GM04504 (cell line): ENCODE data around the gene ZNF211.

ENCODE experiments used
- DNase-seq: peaks from one replicate; pipeline ENCODE4 v3.0.0-alpha.2; 2012; ENCODE audit warnings: low read depth

ZNF211 gene

DNA sequence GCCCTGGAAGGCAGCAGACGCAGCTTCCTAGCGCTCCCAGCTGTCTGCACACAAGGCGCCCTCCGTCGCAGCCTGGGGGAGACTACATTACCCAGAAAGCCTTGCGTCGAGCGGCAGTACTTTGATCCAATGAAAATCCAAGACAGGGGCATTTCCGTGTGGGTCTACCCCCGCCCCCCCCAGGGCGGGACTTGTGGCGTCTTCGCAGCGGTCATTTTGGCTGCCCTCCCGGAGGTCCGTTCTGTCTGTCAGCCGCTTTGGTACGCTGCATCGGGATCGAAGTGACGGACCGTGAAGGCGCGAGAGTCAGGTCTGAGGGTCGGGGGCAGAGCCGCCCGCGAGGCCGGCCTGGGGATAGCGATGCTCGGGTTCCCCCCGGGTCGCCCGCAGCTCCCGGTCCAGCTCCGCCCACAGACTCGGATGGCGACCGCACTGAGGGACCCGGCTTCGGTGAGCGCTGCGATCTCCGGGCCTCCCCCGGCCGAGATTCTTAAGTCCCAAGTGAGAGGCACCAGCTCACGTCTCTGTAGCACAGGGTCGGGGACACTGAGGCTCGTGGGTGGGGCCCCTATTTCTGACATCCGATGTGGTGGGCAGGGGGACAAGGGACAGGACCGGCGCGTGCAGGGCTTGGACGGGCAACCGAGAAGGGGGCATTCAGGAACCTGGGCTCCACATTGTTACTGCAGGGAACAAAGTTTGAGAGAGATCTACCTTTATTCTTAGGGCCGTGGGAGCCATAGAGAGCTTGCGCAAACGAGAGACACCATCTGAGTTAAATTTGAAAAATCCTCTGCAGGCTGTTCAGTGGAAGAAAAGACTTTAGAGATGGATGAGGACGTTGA is at the start of gene ZNF211:
ZNF211 (plus strand) TSS at position 182 of the 845 bp plus-strand sequence; CDS start at position 361, 179 bp downstream.
- peak; percentile 86 for DNase-seq

DNA sequence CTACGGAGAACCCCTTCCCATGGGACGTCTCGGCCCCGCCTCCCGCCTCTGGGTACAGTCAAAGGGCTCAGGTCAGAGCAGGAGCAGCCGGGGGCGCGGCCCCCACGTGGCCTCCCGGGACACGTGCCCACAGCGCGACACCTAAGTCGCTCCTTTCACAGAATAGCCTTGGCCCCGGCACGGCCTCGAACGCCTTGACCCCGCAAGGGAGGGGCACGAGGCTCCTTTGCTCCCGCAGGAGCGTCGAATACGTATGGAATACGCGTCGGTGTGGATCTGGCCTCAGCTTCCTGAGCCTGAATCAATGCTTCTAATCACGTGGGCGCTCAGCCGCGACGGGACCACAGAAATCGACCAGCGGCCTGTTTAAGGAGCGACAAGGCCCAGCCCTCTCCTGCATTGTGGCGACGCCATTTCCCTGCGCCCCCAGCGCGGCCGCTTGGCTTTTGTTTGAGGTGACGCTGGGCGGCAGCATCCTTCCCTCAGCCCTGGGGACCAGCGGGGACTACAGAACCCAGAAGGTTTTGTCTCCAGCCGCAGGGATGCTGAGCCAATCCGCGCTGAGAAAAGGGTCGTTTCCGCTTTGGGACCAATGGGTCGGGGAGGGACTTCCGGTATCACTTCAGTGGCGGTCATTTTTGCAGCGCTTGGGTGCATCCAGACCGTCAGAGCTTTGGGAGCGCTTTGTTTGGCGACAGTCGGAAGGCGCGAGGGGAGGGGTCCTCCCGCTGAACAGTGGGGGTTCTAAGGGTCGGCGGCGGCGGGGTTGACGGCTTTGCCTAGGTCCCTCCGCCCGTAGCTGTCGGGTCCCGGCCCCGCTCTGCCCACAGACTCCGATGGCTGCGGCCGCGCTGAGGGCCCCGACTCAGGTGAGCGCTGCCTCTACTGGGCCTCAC is 49.2 kb upstream of the ZNF211 start, which contains the start of gene ZIK1:
ZIK1 (plus strand) TSS at position 625 of the 896 bp plus-strand sequence; CDS start at position 837, 212 bp downstream.
- peak; percentile 84 for DNase-seq

DNA sequence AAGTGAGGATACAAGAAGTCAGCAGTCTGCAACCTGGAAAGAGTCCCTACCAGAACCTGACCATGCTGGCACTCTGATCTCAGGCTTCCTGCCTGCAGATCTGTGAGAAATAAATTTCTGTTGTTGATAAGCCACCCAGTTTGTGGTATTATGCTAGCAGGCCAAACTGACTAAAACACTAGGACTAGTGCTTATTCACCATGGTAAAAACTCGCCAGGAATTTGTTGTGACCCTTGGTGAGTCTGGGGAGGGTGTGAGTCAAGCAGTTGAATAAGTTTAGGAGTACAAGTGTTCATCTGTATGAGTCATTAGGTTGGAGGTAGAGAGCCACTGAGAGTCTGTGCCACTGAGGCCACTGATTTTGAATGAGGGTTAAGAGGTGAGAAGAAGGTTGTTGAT is 45.4 kb upstream of the ZNF211 start:
- peak; percentile 58 for DNase-seq

DNA sequence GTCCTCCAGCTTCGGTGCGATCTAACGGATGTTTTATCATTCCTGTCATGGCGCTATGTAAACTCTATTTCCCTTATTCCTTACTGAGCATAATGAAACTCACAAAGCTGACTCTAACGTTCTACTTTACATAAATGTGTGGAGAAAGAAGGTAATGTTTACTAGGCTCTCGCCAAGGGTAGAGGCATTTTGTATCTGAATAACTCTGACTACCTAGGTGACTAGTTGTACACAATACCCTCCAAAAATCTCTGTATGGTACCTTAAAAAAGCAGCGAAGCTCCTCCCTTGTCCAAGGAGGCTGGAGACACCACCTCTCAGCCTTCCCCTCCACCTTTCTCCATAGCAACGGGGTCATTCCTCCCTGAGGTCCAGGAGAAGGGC is 33.6 kb upstream of the ZNF211 start:
- DNase-seq, result no peak

DNA sequence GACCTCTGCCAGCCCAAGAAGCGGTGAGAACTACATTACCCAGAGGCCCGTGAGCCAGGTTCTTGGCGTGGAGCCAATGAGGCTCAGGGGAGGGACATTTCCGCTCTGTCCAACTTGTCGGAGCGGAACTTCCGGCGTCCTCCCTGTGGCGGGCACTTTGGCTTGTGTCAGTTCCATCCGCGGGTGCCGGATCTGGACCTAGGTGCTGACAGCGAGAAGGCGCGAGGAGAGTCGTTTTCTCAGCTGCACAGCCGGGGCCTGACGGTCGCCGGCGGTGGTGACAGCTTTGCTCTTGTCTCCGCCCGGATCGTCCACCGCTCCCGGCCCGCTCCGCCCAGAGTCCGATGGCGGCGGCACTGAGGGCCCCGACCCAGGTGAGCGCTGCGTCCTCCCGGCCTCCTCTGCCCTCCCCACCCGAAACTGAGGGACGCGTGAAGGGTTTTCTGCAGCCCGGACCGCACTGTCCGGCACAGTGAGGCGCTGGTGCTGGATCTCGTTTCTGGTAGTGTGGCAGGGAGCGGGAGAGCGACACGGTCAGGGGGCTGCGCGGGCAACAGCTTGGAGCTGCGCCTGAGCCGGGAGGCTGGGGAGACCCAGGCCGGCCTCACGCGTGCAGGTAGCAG is 33.1 kb upstream of the ZNF211 start, which contains the start of gene ZNF530:
ZNF530 (plus strand) TSS at position 125 of the 623 bp plus-strand sequence. CDS start 4,461 bp downstream, outside the sequence.
- peak; percentile 87 for DNase-seq

DNA sequence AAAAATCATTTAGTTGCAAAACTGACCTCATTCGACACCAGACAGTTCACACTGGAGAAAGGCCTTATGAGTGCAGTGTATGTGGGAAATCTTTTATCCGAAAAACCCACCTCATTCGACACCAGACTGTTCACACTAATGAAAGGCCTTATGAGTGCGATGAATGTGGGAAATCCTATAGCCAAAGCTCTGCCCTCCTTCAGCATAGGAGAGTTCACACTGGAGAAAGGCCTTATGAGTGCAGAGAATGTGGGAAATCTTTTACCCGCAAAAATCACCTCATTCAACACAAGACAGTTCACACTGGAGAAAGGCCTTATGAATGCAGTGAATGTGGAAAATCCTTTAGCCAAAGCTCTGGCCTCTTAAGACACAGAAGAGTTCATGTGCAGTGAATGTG is 26.0 kb upstream of the ZNF211 start:
- DNase-seq, result no peak

DNA sequence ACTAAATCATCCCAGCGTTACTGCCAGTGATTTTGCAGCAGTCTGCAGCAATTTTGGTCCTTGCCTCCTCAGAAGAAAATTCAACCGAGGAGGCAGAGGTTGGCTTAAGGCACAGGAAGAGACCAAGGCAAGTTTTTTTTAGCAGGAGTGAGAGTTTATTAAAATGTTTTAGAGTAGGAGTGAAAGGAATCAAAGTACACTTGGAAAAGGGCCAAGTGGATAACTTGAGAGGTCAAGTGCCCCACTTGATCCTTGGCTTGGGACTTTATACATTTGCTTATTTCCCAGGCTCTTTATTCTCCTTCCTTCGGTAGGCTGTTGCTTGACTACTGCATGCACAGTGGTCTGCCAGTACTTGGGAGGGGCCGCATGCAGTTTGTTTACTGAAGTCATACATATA is 21.9 kb upstream of the ZNF211 start:
- DNase-seq, result no peak

DNA sequence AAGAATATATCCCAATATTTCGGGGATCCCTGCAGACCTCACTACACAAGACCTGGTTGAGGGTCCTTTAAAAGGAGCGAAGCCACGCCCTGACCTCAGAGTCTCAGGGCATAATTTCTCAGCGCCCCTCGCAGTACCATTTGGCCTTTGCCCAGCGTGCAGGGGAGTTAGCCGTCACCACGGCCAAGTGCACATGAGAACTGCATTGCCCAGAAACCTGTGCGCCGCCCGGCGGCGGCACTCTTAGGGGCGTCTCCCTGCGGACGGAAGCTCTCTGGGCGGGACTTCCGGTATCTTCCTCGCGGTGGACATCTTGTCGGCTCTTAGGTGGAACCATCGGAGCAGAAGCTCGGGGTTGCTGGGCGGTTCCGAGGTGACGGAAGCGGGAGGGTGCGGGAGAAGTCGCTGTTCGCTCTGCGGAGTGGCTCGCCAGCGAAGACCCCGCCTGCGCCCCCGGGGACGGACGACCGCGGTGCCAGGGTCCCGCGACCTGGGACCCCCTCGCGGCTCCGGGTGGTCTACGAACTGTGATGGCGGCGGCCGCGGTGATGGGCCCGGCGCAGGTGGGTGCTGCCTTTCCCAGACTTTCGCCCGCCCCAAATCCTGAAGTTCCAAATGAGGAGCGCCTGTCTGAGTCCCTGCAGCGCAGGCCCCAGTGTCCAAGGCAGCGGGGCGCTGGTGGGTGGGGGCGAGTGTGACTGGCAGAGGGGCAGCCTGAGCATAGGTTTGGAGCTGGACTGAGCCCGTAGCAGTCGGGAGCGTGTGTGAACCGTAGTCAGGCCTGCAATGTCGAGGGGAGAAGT is 18.8 kb upstream of the ZNF211 start, which contains the start of gene ZNF134:
ZNF134 (plus strand) TSS at position 302 of the 803 bp plus-strand sequence. CDS start 5,227 bp downstream, outside the sequence.
- DNase-seq, result peak; percentile 69

DNA sequence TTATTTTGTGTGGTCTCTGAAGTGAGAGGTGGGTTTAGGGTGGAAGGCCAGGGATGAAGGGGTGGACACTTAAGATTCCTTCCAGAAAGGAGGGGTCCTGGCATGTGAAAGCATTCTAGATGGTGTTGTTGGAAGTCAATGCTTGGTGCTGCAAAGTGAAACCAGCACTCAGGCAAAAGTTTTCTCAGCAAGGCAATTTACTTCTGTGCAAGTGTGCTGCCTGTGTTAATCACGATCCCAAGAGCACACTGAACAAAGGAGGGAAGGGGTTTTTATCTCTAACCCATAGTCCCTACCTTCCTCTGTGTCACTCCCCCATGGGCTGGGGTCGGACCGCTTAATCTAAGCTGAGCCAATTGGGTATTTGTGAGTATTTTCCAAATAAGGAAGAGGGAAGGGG is 17.6 kb upstream of the ZNF211 start:
- no peak for DNase-seq

DNA sequence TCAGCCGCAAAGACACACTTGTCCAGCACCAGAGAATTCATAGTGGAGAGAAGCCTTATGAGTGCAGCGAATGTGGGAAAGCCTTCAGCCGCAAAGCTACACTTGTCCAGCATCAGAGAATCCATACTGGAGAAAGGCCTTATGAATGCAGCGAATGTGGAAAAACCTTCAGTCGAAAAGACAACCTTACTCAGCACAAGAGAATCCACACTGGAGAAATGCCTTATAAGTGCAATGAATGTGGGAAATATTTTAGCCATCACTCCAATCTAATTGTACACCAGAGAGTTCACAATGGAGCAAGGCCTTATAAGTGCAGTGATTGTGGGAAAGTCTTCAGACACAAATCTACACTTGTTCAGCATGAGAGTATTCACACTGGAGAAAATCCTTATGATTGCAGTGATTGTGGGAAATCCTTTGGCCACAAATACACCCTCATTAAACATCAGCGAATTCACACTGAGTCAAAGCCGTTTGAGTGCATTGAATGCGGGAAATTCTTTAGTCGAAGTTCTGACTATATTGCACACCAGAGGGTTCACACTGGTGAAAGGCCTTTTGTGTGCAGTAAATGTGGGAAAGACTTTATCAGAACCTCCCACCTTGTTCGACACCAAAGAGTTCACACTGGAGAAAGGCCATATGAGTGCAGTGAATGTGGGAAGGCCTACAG is 12.2 kb upstream of the ZNF211 start:
- DNase-seq, result no peak

DNA sequence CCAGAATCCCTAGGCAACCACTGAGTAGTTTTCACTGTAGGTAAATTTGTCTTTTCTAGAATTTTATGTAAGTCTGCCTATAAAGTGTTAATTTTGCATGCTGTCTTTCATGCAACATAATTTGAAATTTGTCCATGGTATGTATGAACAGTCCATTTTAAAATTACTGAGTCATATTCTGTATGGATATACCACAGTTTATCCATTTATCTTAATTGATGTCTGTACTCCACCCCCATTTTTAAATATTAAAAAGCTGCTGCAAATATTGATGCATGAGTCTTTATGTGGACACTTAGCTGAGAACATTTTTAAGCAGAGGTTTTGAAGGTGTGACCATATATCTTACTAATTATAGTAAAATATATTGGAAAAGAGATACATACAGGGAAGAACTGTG is 9.9 kb upstream of the ZNF211 start:
- no peak for DNase-seq

DNA sequence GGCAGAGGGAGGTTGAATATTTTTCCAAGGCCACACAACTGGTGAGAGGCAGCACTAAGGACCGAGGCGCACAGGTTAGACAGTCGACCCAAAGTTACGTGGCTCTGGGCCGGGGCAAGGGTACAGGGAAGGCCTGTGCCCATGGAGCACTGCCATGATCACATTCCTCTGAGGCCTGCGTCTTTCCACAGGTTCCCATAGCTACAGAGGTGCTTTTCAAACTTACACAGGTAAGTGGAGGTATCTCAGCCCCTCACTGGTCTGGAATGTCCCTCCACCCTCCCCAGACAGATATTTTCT is 814 bp downstream of the ZNF211 start:
- DNase-seq, result no peak

DNA sequence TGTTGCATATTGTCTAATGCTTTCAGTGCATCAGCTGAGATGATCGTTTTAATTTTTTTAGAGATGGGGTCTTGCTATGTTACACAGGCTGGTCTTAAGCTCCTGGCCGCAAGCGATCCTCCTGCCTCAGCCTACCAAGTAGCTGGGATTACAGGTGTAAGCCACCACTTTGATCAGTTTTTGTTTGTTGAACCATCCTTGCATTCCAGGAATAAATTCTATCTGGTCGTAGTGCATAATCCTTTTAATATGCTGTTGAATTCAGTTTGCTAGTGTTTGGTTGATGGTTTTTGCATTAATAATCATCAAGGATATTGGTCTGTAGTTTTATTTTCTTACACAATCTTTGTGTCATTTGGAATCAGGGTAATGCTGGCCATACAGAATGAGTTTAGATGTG is 4.4 kb downstream of the ZNF211 start:
- DNase-seq, result no peak

DNA sequence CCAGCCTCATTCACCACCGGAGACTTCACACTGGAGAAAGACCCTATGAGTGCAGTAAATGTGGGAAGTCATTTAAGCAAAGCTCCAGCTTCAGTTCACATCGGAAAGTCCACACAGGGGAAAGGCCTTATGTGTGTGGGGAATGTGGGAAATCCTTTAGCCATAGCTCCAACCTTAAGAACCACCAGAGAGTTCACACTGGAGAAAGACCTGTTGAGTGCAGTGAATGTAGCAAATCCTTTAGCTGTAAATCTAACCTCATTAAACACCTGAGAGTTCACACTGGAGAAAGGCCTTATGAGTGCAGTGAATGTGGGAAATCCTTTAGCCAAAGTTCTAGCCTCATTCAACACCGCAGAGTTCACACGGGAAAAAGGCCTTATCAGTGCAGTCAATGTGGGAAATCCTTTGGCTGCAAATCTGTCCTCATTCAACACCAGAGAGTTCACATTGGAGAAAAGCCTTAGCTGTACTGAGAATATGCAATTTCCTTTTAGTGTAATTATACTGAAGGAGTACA is 8.8 kb downstream of the ZNF211 start:
- DNase-seq, result no peak

DNA sequence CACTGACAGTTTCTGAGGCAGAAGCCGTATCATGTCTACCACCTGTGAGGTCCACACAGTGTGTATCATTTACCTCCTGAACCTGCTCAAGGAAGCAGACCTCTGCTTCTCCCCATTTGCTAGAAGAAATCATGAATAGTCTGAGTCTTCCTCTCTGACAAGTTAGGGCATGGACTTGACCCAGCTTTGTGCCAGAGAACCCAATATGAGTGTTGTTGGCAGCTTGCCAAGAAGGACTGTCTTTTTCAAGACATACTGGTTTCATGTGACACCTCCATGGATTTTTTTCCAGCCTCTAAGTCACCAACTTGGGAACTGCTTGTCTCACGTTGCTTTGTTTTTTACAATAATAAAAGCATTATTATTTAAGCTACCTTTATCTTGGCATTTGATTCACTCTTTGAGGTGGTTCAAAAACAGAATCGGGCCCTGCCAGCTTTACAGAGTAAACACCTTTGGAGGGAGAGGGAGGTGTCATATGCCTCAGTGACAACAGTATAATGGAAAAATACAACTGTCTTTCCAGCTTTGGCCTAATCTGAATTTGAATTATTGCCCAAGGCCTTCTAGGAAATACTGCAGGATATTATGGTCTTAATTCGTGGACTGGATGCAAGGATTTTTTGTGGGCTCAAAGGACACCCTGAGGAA is 9.6 kb downstream of the ZNF211 start:
- no peak for DNase-seq

DNA sequence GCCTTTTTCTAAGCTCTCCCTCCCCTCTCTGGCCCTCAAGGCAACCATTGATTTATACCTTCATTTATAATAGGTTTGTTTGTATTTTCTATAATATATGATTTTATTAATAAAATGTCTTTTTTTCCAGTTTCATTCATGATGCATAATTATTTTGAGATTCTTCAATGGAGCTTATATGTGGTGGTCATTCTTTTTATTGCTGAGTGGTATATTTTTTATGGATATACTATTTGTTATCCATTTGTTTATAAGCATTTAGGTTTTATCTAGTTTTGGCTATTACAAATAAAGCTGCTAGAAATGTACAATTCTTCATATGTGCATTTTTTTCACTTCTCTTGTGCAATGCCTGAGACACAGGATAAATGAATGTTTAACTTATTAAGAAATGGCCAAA is 10.8 kb downstream of the ZNF211 start:
- no peak for DNase-seq

DNA sequence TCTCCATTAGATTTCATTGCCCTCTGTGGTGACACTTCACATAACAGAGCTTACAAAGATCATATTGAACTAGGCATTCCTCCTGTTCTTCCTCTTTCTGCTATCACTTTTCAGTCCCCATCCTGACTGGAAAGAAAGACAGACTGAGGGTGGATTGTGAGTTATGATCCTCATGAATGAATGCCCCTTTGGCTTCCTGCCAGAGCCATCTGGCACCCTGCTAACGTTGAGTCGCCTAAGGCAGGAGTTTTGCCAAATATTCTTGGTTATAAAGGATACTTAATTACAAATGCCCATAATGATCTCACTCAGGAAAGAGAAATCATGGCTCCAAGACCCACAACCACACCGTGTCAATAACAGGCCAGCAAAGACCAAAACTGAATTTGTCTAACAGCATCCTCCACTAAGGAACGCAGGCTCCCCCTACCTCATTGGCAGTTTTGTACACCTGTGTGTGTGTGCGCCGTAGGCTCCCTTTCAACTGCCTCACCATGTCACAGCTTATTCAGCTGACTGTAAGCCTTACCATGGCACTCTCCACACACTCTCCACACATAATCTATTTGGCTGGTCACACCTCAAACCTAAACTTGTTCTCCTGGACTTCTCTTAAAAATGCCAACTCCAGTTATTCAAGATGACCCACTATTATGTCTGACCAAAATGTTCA is 15.5 kb downstream of the ZNF211 start:
- no peak for DNase-seq

DNA sequence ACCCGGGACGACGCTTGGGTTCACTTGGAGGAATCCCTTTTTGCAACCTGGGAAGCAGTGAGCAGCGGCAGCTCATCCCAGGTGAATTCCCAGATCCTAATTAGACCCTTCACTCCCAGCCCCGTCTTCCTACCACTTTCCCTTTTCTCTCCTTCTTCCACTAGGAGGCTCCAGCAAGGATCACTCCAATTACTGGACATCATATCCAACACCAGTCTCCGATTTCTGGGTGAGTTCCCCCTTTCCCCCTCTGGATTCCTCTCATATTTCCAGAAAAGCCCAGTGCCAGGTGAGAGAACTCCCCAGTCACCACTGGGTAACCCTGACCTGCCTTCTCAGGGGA is 18.7 kb downstream of the ZNF211 start:
- no peak for DNase-seq

DNA sequence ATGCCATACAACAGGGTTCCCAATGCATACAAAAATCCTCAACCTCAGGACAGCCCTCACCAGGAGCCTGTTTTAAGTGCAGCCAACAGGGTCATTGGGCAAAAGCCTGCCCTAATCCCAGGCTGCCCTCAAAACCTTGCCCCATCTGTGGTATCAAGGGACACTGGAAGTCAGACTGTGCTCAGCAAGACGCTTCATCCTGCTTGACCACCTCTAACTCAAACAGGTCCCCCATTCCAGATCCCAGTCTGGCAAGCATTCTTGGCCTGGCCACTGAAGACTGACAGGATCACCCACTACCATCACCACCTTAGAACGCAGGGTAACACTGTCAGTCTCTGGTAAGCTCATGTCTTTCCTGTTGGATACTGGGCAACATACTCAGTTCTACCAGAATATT is 20.7 kb downstream of the ZNF211 start:
- DNase-seq, result no peak

DNA sequence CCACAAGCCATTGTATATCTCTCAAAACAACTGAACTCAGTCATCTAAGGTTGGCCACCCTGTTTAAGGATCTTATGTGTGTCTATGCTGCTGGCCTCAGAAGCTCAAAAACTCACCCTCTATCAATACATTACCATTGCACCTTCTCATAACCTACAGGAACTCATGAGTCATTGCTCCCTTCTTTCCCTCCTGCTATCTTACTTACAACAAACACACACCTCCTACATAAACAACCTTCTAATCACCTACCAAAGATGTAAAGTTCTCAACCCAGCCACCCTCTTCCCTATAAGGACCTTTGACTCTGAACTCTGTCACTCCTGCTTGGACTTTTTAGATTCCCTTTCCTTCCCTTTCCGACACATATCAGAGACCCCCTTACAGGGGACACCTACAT is 22.5 kb downstream of the ZNF211 start:
- DNase-seq, result no peak
